Measurements from ENCODE around the gene TANK.
"Not testable (repeated sequence)": the region's sequence is repeated elsewhere in the genome, so short reads cannot be mapped to it uniquely, and the experiment has no call there.

The TANK gene

DNA sequence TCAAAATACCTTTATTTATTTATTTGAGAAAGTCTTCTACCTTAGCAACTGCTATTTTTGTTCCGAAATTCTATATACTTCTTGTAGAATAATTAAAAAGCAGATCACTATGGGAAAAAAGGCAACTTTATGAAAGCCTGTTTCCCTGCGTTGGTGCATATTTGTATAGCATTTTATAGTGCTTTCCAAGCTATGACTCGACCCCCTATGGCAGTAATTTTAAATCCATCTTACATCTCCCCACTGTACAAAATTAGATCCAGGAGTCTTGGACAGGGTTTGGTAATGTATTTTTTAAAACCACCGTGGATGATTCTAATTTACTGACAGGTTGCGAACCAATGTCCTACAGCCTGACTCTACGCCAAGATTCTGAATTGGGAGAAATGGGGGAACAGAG lies 10.1 kb downstream of the TANK start:
- no peak for DNase-seq

DNA sequence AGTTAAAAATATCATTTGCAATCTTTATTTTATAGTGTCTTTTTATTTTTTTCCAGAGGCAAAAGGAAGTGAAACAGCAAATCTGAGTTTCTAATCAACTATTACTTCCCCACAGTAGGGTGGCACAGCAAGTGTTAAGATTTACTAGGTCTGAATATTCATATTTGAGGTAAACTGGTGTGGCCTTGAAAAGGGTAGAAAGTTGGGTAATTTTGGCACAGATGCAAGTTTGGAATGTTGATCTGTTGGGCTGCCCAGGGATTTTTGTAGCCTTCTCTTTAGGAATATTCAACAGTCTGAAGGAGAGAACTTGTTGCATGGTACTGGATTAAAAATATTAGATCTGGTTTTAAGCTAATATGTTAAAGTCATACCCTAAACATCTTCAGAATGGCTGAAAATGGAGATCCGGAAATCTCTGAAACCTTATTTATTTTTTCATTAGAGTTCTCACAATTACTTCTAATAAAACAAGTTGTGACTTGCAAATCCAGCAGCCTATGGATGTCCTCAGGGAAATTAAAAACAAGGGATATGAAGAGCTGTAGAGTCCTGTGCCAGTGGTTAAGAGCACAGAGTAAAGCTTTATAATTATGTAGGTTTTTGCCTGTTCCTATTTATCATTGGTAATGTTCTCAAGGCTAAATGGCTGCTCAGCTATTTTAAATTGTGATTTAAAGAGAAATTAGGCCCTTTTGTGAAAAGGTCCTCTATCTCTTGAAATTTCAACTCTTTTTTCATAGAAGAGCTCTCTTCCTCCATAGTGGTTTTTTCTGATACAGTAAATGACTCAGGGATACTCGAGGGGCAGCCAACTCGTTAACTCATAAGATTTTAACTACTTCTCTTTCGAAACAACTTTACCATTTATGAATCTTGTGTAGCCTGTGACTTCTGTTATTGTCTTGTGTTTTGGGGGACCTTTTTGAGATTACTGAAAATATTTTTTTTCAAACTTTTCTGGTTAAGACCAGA lies 11.0 kb downstream of the TANK start:
- no peak for DNase-seq

DNA sequence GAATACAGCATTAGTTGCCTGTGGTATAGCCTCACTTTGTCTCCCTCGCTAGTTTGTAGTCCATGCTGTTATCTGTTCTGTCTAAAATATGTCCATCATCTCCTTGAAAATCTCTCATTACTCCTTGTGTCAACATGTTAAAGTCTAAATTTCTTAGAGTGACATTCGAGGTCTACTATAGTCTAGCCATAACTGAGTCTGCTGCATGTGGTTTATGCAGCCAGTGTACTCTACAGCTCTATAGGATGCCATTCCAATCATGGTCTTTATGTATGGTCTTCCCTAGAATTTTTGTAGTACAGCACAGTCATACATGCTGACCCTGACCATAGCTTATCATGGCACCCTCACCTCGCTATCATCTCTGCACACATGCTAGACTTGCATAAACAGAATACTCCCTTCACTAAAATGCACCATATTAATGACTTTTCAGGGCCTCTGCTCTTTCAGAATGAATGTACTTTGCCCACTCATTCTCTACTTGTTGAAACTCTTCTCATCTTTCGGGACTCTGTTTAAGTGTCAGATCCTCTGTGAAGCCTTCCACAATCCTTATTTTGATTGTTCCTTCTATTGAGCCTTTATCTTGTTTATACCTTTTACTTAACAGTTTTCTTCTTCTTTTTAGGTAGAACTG lies 12.8 kb downstream of the TANK start:
- DNase-seq, result no peak

DNA sequence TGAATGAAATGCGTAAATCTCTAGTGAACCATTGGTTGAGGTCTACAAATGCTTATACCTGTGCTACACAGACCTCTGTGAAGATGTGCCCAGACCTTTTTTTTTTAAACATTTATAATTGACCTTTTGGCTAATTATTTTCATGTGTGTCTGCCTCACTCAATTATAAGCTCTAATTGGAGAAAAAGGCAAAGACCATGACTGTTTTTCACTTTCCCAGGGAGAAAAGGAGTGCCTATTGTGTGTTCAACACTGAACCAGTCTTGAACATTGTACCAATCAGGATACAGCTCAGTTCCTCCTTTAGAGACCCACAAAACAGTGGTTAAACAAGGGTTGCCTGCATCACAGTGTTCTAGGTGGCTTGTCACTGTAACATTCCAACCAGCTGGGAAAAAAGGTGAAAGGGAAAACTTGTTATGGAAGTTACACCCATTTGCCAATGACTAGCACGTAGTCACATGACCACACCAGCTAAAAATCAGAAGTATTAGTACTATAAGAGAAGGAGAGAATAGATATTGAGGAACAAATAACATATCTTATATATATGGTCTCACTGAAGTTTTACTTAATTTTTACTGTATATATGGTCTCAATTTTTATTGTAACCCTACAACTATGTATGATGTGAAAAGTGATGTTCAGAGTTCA lies 13.4 kb downstream of the TANK start:
- no peak for DNase-seq

DNA sequence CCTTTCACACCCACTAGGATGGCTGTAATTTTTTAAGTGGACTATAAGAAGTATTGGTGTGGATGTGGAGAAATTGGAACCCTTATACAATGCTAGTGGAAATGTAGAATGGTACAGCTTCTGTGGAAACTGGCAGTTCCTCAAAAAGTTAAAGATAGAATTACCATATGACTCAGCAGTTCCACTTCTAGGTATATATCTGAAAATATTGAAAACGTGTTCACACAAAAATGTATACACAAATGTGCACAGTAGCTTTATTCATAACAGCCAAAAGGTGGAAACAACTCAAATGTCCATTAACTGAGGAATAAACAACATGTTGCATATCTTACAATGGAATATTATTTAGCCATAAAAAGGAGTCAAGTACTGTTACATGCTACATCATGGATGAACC lies 17.7 kb downstream of the TANK start:
- no peak for DNase-seq

DNA sequence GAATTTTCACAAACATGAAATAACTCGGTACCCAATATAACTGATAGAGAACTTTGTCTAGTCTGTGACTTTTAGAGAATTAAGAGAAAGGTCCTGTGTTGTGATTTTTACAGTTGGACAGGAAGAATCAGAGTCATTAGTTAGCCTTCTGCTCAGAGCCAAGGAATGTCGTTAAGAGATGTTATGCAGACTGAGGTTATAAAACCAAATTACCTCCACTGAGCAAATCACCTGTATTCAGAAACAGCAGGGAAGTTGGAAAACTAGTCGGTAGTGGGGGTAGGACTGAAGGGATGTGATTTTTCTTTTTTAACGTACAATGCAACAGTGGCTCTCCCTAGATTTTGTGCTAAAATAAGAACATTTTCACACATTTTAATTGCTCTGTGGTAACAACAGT lies 18.5 kb downstream of the TANK start:
- no peak for DNase-seq

DNA sequence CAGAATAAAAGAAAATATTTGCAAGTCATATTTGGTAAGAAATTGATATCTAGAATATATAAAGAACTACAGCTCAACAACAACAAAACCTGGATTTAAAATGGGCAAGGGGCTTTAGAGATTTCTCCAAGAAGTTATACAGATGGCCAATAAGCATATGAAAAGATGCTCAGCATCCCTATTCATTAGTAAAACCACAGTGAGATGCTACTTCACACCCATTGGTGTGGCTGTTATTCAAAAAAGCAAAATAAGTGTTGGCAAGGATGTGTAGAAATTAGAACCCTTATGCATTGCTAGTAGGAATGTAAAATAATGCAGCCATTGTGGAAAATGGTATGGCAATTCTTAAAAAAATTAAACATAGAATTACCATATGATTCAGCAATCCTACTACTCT lies 29.8 kb downstream of the TANK start:
- DNase-seq, result no peak

DNA sequence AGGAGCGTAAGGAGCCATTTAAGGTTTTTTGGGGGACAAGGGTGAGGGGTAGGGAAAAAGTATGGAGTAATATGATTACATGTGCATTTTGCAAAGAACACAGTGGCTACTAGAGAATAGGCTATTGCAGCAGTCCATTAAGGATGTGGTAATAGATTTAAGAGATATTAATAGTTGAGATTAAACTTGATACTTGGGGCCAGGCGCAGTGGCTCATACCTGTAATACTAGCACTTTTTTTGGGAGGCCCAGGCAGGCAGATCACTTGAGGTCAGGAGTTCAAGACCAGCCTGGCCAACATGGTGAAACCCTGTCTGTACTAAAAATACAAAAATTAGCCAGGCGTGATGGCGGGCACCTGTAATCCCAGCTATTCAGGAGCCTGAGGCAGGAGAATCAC lies 35.4 kb downstream of the TANK start:
- not testable (repeated sequence) for DNase-seq

DNA sequence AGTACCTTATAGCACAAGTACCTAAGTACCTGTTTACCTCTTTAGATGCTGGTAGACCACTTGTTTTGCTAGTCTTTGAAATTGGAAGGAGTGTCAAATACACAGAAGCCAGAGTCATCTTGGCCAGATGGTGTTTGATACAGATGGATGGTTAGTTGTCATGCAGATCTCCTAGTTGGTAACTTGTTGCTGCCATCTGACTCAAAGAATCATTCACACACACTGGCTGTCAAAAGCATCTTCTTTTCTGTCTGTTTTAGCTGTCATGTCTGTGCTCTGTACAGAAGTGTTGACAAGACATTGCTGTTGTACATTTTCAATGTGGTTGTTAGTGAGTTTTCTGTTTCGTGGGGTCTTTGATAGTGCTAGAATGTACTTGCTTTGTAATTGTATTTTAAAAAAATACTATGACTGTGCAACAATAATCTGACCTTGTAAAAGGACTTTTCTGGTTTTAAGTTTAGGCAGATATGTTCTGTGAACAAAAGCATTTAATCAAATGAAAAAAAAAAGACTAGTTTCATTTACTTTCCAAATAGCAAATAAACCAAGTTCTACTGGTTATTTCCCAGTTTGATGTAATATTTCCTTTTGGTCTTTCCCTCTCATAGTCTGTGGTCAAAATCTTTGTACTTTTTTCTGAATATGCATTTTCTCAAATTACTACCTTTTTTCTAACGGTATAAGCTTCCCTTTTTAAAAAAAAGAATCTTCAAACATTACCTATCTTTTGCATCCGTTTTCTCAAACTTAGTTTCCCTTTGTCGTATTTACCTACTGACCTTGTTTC lies 39.9 kb downstream of the TANK start:
- DNase-seq, result no peak

DNA sequence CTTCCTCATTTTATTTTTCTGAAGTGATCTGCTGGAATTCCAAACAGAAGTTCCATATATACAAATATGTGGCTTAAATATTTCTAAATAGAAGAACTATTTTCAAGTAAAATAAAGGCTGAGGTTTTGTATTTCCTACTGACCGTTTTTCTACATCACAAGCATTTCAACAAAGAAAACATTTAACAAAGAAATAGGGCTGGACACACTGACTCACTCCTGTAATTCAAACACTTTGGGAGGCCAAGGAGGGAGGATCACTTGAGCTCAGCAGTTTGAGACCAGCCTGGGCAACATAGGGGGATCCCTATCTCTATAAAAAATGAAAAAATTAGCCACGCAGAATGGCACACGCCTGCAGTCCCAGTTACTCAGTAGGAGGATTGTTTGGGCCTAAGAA lies 44.6 kb downstream of the TANK start:
- no peak for DNase-seq

DNA sequence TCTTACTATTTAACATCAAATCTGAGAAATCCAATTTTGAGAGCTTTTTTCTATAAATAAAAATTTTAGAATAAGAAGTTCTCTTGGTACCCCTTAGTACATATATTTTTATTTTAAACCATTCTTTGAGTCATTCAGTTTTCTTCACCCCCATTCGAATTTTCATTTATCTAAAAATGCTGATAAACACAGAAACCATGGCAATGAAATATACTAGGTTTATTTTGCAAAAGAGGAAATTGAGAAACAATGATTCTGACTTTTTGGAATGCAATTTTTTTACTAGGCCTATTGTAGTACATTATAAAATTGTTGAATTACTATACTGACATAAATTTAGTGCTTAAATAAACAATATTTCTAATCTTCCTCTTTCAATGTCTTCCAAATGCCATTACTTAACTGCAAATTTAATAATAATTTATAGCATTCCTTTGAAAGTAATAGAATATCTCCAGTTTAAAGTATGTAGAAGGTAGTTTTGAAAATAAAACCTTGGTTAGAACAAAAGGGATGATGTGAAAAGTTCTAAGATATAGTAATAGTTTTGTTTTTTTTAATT lies 46.3 kb downstream of the TANK start:
- no peak for DNase-seq

DNA sequence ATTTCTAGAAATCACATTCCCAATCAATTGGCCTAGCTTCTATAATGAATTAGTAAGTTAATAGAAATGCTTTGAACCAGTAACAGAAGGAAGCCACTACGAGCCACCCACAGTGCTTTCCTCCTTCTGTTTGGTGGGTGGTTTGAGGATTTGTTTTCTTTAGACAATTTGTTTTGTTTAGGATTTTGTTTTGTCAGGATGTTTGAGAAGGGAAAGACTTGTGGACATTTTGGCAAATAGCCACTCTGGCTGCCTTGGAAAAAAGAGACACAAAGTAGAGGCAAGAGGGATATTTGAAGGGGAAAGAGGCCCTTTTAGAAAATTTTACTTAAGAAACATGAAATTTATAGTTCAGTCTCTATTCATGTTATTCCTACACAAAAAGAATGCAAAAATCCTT lies 47.7 kb downstream of the TANK start:
- no peak for DNase-seq

DNA sequence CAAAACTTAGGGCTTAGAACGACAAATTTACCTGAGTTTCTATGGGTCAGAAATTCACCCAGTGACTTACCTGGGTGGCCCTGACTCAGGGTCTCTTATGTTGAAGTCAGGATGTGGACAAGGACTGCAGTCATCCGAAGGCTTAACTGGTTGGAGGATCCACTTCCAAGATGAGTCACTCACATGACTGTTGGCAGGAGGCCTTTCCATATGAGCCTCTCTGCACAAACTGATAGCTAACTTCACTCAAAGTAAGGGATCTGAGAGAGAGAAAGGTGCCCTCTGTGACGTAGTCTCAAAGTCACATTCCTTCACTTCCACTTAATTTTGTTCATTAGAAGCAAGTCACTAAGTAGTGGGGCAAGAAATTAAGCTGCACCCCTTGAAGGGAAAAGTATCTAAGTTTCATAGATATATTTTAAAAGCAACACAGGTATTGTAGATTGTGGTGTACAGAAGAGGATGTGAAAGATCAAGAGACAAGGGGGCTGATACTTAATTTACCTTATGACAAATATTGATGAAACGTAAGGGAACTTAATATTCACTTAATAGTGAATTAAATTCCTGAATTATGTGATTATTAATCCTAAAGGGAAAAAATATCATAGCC lies 48.4 kb downstream of the TANK start:
- no peak for DNase-seq

DNA sequence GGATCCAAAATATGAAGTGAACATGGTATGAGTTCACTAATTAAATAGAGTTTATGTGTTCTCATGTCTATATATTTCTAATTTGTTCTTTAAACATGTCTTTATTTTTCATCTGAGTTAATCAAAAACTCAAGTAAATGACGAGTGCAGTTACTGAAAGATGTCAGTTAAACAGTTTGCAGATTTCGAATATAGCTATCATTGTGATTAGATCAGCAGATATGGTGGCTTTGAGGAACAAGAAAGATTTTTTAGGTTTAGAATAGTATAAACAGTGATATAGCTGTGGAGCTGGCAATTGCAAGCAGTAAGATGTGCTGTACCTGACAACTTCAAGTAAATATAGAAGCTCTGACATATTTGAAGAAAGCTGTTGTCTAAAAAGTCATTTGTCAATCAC lies 49.7 kb downstream of the TANK start:
- no peak for DNase-seq

DNA sequence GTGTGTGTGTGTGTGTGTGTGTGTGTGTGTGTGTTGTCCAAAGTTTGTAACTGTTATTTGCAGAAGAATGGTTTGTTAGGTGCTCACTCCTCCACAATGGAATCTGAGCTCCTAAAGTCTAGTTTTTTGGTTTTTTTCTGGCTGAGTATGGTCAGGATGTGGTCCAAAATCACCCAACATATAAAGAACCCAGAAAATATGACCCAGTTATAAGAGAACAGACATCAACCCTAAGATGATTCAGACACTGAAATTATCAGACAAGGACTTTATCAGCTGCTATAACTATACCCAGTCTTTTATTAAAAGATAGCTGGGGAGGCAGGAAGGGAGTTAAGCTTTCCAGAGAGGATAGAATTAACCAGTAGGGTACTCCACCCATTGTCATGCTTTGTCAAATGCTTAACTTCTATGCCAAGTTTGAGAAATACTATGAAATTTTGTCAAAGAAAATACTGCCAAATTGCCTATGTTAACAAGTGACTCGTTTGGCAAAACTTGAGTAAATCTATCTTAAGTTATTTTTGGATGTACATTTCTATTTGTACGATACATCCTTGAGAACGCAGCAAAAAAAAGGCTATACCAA lies 57.5 kb downstream of the TANK start:
- no peak for DNase-seq

DNA sequence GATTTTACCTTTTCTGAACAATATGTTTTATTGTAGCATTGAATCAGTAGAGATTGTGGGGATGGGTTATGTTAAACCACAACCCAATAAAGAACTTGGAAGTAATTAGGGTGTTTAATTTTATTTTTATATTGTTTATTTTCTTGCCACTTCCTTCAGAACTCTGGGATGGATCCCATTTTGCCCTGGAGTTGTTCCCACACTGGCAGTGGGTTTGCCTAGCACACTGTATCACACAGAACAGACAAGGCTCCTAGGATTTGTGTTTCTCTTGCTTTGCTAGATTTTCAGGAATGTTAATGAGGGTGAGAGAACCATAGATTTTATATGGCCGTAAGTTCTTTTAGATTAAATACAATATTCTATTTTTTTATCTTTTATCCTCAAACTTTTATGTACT lies 59.0 kb downstream of the TANK start:
- DNase-seq, result no peak

DNA sequence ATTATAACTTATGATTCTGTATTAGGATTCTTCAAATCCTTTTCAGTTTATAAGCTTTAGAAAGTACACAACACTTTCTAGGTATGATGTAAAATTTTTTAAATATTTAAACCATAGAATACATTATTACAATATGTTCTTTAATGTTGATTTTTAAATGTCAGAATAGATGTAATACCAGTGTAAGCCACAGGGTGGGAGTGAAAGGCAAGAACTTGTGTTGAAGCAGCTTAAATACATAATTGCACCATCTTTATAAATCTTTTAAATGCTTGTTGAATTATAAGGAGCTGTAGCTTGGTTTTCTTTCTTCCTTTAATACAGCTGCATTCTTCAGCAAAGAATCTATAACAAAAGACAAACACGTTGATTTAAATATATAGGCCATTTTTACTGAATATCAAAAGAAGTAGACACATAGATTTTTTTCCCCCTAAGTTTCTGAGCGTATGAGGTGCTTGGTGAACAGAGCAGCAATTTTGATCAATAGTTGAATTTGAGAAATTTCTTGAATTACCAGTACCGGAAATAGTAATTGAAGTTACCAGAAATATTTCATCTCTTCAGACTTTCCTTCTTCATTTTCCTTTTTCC lies 63.0 kb downstream of the TANK start:
- no peak for DNase-seq

DNA sequence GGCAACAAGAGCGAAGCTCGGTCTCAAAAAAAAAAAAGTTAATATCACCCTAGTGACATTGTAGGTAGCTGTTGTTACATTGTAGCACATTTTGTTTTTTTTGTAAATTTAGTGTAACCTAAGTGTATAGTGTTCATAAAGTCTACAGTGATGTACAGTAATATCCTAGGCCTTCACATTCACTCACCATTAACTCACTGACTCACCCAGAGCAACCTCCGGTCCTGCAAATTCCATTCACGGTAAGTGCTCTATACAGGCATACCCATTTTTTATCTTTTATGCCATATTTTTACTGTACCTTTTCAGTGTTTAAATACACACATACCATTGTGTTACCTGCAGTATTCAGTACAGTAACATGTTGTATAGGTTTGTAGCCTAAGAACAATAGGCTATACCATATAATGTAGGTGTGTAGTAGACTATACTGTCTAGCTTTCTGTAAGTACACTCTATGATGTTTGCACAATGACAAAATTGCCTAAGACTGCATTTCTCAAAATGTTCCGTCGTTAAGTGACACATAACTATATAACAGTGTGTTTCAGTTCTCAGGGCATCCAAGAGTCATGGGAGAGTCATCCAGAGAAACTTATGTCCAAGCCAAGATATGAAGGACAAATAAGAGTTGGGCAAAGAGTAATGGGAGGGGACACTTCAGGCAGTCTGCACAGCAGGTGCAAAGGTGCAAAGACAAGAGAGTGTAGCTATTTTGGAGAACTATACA lies 68.4 kb downstream of the TANK start:
- DNase-seq, result no peak

DNA sequence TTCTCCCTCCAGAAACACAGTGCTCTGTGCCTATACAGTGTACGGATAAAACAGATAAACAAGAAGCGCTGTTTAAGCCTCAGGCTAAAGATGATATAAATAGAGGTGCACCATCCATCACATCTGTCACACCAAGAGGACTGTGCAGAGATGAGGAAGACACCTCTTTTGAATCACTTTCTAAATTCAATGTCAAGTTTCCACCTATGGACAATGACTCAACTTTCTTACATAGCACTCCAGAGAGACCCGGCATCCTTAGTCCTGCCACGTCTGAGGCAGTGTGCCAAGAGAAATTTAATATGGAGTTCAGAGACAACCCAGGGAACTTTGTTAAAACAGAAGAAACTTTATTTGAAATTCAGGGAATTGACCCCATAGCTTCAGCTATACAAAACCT lies 70.7 kb downstream of the TANK start:
- DNase-seq, result no peak

DNA sequence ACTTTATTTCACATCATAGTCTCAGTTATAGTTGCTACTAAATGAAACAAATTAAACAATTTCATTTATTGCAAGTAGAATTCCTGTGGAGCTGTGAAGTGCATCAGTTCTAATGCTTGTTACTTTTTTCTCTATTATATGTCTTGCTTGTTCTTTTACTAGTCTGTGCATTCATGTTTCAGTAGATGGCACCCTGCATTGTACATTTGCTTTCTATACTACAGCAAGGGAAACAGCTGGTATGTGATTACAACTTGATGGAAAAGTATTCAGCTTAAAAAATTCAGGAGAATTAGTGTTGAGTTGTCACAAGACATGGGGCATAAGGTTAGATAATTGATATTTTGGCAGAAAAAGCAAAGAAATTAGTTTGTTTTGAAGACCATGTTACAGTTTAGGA lies 72.3 kb downstream of the TANK start:
- no peak for DNase-seq
